Mammary epithelial cell (primary cell): Measurements from ENCODE around the gene ARHGEF12.

Source experiments
- CTCF ChIP-seq, 2 donors: IDR thresholded peaks in 1 of 2; conservative IDR thresholded peaks in 1 of 2; 2 replicates each; pipeline ENCODE4 v1.5.1; 2011 to 2012; ENCODE audit warnings: inconsistent platforms in 2 of 2, low read length in 2 of 2, mild to moderate bottlenecking in 2 of 2, control low read depth in 1 of 2, low read depth in 1 of 2; ENCODE audit not compliant: insufficient read depth in 1 of 2; ENCODE audit errors: extremely low read depth in 1 of 2
- EZH2 ChIP-seq: IDR thresholded peaks from 2 replicates; pipeline ENCODE4 v1.6.1; 2012; ENCODE audit warnings: low read length, inconsistent platforms, borderline replicate concordance

DNA sequence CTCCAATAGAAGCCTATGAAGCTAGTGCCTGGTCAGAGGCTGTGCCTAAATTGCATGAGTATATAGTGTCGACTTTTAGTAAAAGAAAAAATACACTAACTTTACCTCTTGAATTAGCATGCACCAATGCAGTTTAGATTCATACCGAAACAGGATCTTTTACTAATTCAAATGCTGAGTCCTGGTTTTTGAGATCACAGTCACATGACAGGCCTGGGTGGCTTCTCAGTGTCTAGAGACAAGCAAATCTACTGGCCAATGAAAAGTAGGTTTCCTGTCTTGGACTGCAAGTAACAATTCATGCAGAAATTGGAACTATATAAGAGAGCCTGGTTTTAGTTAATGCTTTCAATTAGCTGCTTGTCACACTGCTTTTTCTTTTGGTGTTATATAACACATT is 7.2 kb downstream of the ARHGEF12 start:
- TF ChIP-seq CTCF (conservative IDR thresholded peaks at IDR 0.05 in 1 of 2, IDR thresholded peaks at IDR 0.05 in 1 of 2; ENCODE audit: extremely low read depth in 1 of 2, insufficient read depth in 1 of 2, low read depth in 1 of 2, low read length in 2 of 2) (no peak), EZH2 (no peak)
